HCT116 (cell line): ENCODE data around the gene AKT3. TPM values are rescaled to one million over a fixed set of nuclear protein-coding genes. Genes with fewer than 3 reads are reported as not detected.

Source experiments
- ATAC-seq: fragments of 200-7000 bp; cut with Tn5 transposase; 2 replicates; pipeline ENCODE4 v1.9.1; 2020; ENCODE audit warnings: mild to moderate bottlenecking, moderate library complexity
- BruUV-seq: library from RNA; stranded (reverse); fragments of 400-500 nt; replicated peaks from 2 replicates; lab custom pipeline; 2021; lab: Mats Ljungman, UMichigan
- CTCF ChIA-PET: fragments of 300-600 bp; sonication (Branson Sonifier 250); formaldehyde crosslinking; loops from one replicate; lab custom pipeline; 2021; ENCODE audit warnings: antibody characterized with exemption; lab: Charles Lee
- POLR2A ChIA-PET: fragments of 300-600, 350-600 bp; sonication (Branson Sonifier 250); formaldehyde crosslinking; loops from one replicate; lab custom pipeline; 2021; ENCODE audit warnings: antibody characterized with exemption; lab: Charles Lee
- RAD21 ChIA-PET, 2 experiments: fragments of 300-600 bp; sonication (Branson Sonifier 250); formaldehyde crosslinking; loops; one replicate each; lab custom pipeline; 2023; ENCODE audit warnings: low total read pairs in 2 of 2; ENCODE audit not compliant: uncharacterized antibody in 2 of 2, unreplicated experiment in 2 of 2, low non-redundant PET in 1 of 2; lab: Charles Lee
- DNase-seq: peaks from one replicate; pipeline ENCODE4 v3.0.0-alpha.2; 2010; ENCODE audit warnings: low read depth, low spot score
- H2AFZ ChIP-seq: fragments of 200-600 bp; shearing (Covaris generic), sonication (generic); 2 replicates; pipeline ENCODE4 v1.6.1; 2017; ENCODE audit warnings: low read depth, mixed run types, mixed read lengths, antibody characterized with exemption, low read length; ENCODE audit not compliant: poor library complexity, severe bottlenecking
- H3K27ac ChIP-seq: 2 replicates; pipeline ENCODE4 v1.5.1; 2012; ENCODE audit warnings: low read depth, low read length
- H3K27me3 ChIP-seq: fragments of 200-600 bp; sonication (generic); 2 replicates; pipeline ENCODE4 v1.6.1; 2016; ENCODE audit warnings: mixed run types, low read length, mixed read lengths; ENCODE audit not compliant: insufficient read depth
- H3K36me3 ChIP-seq, 2 experiments: fragments of 200-500 bp in 1 of 2; fragments of 200-600 bp in 1 of 2; sonication (Bioruptor generic) in 1 of 2; sonication (generic) in 1 of 2; 2 replicates each; pipeline versions ENCODE4 v1.5.1 to v1.6.1; 2014 to 2016; ENCODE audit warnings: low read length in 2 of 2, inconsistent platforms in 1 of 2, mixed read lengths in 1 of 2, mixed run types in 1 of 2; ENCODE audit not compliant: insufficient read depth in 2 of 2, control insufficient read depth in 1 of 2
- H3K4me1 ChIP-seq, 2 experiments: fragments of 200-600 bp in 1 of 2; sonication (generic) in 1 of 2; 2 replicates each; pipeline versions ENCODE4 v1.5.1 to v1.6.1; 2012 to 2017; ENCODE audit warnings: low read length in 2 of 2, inconsistent platforms in 1 of 2, mild to moderate bottlenecking in 1 of 2, mixed read lengths in 1 of 2, mixed run types in 1 of 2, moderate library complexity in 1 of 2; ENCODE audit not compliant: insufficient read depth in 2 of 2, control insufficient read depth in 1 of 2
- H3K4me2 ChIP-seq: fragments of 200-600 bp; sonication (generic); 2 replicates; pipeline ENCODE4 v1.6.1; 2017; ENCODE audit warnings: mixed run types, low read length, mixed read lengths
- H3K4me3 ChIP-seq, 2 experiments: fragments of 200-600 bp in 1 of 2; sonication (generic) in 1 of 2; replicated peaks in 1 of 2; 2 replicates each; pipeline ENCODE4 v1.5.1; 2011 to 2016; ENCODE audit warnings: low read length in 2 of 2, control low read depth in 1 of 2, low read depth in 1 of 2, mild to moderate bottlenecking in 1 of 2, mixed read lengths in 1 of 2, mixed run types in 1 of 2
- H3K79me2 ChIP-seq: fragments of 200-600 bp; sonication (generic); 2 replicates; pipeline ENCODE4 v1.6.1; 2017; ENCODE audit warnings: mild to moderate bottlenecking, mixed run types, low read length, moderate library complexity, mixed read lengths; ENCODE audit not compliant: insufficient read depth
- H3K9ac ChIP-seq: fragments of 200-600 bp; sonication (generic); 2 replicates; pipeline ENCODE4 v1.6.1; 2016; ENCODE audit warnings: low read length, mixed read lengths
- H3K9me2 ChIP-seq: fragments of 200-600 bp; sonication (generic), shearing (Covaris generic); 2 replicates; pipeline ENCODE4 v1.6.1; 2017; ENCODE audit warnings: mixed run types, mild to moderate bottlenecking, moderate library complexity; ENCODE audit not compliant: insufficient read depth
- H3K9me3 ChIP-seq, 2 experiments: fragments of 200-500 bp in 1 of 2; fragments of 200-600 bp in 1 of 2; sonication (Bioruptor generic) in 1 of 2; sonication (generic) in 1 of 2; 2 replicates each; pipeline ENCODE4 v1.6.1; 2014 to 2017; ENCODE audit warnings: low read length in 2 of 2, mixed read lengths in 2 of 2, inconsistent platforms in 1 of 2, low read depth in 1 of 2, mild to moderate bottlenecking in 1 of 2, mixed run types in 1 of 2, moderate library complexity in 1 of 2; ENCODE audit not compliant: control insufficient read depth in 1 of 2, insufficient read depth in 1 of 2
- H4K20me1 ChIP-seq: fragments of 200-600 bp; sonication (generic), shearing (Covaris generic); 2 replicates; pipeline ENCODE4 v1.6.1; 2017; ENCODE audit warnings: mixed run types, mild to moderate bottlenecking, moderate library complexity; ENCODE audit not compliant: insufficient read depth
- CTCF ChIP-seq, 3 experiments: fragments of 200-600 bp in 1 of 3; sonication (generic) in 1 of 3; IDR thresholded peaks in 2 of 3; conservative IDR thresholded peaks in 1 of 3; 2 replicates each; pipeline ENCODE4 v1.5.1; 2012 to 2017; ENCODE audit warnings: low read depth in 2 of 3, low read length in 2 of 3, antibody characterized with exemption in 1 of 3, borderline replicate concordance in 1 of 3, control low read depth in 1 of 3, mild to moderate bottlenecking in 1 of 3, mixed read lengths in 1 of 3, mixed run types in 1 of 3, moderate library complexity in 1 of 3; ENCODE audit not compliant: insufficient read depth in 1 of 3
- EZH2 ChIP-seq: fragments of 200-600 bp; sonication (generic); IDR thresholded peaks from 2 replicates; pipeline ENCODE4 v1.6.1; 2017; ENCODE audit warnings: antibody characterized with exemption, mixed run types
- JUND ChIP-seq: IDR thresholded peaks from 2 replicates; pipeline ENCODE4 v1.6.1; 2012
- POLR2AphosphoS5 ChIP-seq: IDR thresholded peaks from 2 replicates; pipeline ENCODE4 v1.6.1; 2011; ENCODE audit warnings: mild to moderate bottlenecking, low read depth, low read length, moderate library complexity
- RAD21 ChIP-seq: IDR thresholded peaks from 2 replicates; pipeline ENCODE4 v1.6.1; 2012; ENCODE audit warnings: low read depth, mild to moderate bottlenecking
- REST ChIP-seq: IDR thresholded peaks from 2 replicates; pipeline ENCODE4 v1.6.1; 2012; ENCODE audit warnings: low read depth
- SIN3A ChIP-seq: IDR thresholded peaks from 2 replicates; pipeline ENCODE4 v1.6.1; 2012; ENCODE audit warnings: low read depth
- SRF ChIP-seq: IDR thresholded peaks from 2 replicates; pipeline ENCODE4 v1.6.1; 2012; ENCODE audit warnings: low read depth
- ZBTB33 ChIP-seq: IDR thresholded peaks from 2 replicates; pipeline ENCODE4 v1.6.1; 2011; ENCODE audit warnings: mild to moderate bottlenecking, low read length, moderate library complexity; ENCODE audit not compliant: insufficient replicate concordance; ENCODE audit errors: extremely low read depth
- ZFX ChIP-seq: fragments of 450-650 bp; IDR thresholded peaks from 2 replicates; pipeline ENCODE4 v1.6.1; 2017
- intact Hi-C: fragments of 100-400 bp; cut with micrococcal nuclease; formaldehyde crosslinking; loops from 2 replicates; pipeline ENCODE4 v1.10.0; 2022
- total RNA-seq: library from RNA; stranded (reverse); gene quantifications from one replicate; pipeline ENCODE4 v1.2.1, GENCODE V29; 2021; ENCODE audit not compliant: unreplicated experiment

Gene AKT3
- total RNA-seq, 1 experiment from 2014 or later: 0.49 TPM

GRCh38 chr1:243562473-243562872 is 287.6 kb downstream of the AKT3 start:
- ChIA-PET CTCF (no interaction called here), RAD21 (no interaction called here), POLR2A (no interaction called here)
- no peak overlapping the region for H3K27ac ChIP-seq
- H3K4me2 ChIP-seq: no peak overlapping the region
- no peaks in the 10 kb centered on the region for H3K27me3 ChIP-seq
- H3K9me3 ChIP-seq: no peaks in the 10 kb centered on the region
- no peaks in the 10 kb centered on the region for H3K36me3 ChIP-seq
- H4K20me1 ChIP-seq: no peaks in the 10 kb centered on the region
- no peaks in the 10 kb centered on the region for H3K4me1 ChIP-seq
- no peak for DNase-seq
- intact Hi-C loops: no loop called here
- no peak for ATAC-seq
- TF ChIP-seq ZFX: no peak
- TF ChIP-seq SRF: no peak
- TF ChIP-seq CTCF (IDR thresholded peaks at IDR 0.05 in 2 of 3, conservative IDR thresholded peaks at IDR 0.05 in 1 of 3; ENCODE audit: borderline replicate concordance in 1 of 3, insufficient read depth in 1 of 3, low read depth in 2 of 3, low read length in 2 of 3): no peak
- no peak overlapping the region for H2AFZ ChIP-seq
- H3K4me3 ChIP-seq: no peak overlapping the region
- no peak overlapping the region for H3K9ac ChIP-seq
- no peaks in the 10 kb centered on the region for H3K9me2 ChIP-seq
- no peaks in the 10 kb centered on the region for H3K79me2 ChIP-seq
- no TSS peak for BruUV-seq

- H3K27ac ChIP-seq: no peak overlapping the region
- H3K4me3 ChIP-seq: no peak overlapping the region
- no peak overlapping the region for H3K9ac ChIP-seq
- ChIA-PET POLR2A (no interaction called here), RAD21 (no interaction called here), CTCF (no interaction called here)
- no peaks in the 10 kb centered on the region for H3K9me2 ChIP-seq
- no peak for DNase-seq
- BruUV-seq: no TSS peak
- intact Hi-C loops: no loop called here
- no peaks in the 10 kb centered on the region for H3K4me1 ChIP-seq
- no peaks in the 10 kb centered on the region for H3K79me2 ChIP-seq
- no peaks in the 10 kb centered on the region for H3K9me3 ChIP-seq
- H3K36me3 ChIP-seq: no peaks in the 10 kb centered on the region
- no peaks in the 10 kb centered on the region for H3K27me3 ChIP-seq
- H3K4me2 ChIP-seq: no peak overlapping the region
- no peak overlapping the region for H2AFZ ChIP-seq
- H4K20me1 ChIP-seq: no peaks in the 10 kb centered on the region
- no peak for ATAC-seq
- TF ChIP-seq ZBTB33: no peak
- no peak for TF ChIP-seq EZH2
- no peak for TF ChIP-seq RAD21
- no peak for TF ChIP-seq REST
- no peak for TF ChIP-seq POLR2AphosphoS5
- TF ChIP-seq SRF: no peak
- TF ChIP-seq JUND: no peak
- no peak for TF ChIP-seq SIN3A
Observed at GRCh38 chr1:243561588-243562319, 288.3 kb downstream of the AKT3 start.
